K562 (cell line): ENCODE measurements around the gene LRRFIP2. TPM values are rescaled to one million over a fixed set of nuclear protein-coding genes. Genes with fewer than 3 reads are reported as not detected.

ENCODE experiments used
- ATAC-seq: fragments of 200-7000 bp; cut with Tn5 transposase; 3 replicates; pipeline ENCODE4 v1.9.1; 2020; ENCODE audit warnings: moderate library complexity
- BruUV-seq: library from RNA; stranded (reverse); fragments of 400-500 nt; replicated peaks from 2 replicates; lab custom pipeline; 2021; lab: Mats Ljungman, UMichigan
- CTCF ChIA-PET: fragments of 300-600 bp; formaldehyde crosslinking; extraction: SDS; loops from one replicate; lab custom pipeline; 2021; ENCODE audit warnings: low intra/inter-chr PET ratio; lab: Yijun Ruan, JAX
- POLR2A ChIA-PET: fragments of 300-600, 350-650 bp; sonication (Branson Sonifier 250); formaldehyde crosslinking; extraction: SDS; loops from one replicate; lab custom pipeline; 2021; ENCODE audit warnings: antibody characterized with exemption, inconsistent platforms; lab: Yijun Ruan, JAX
- DNase-seq, 4 experiments: peaks; one replicate each; pipeline versions ENCODE4 v3.0.0 to v3.0.0-alpha.2; 2011 to 2018; ENCODE audit warnings: low spot score in 3 of 4, mixed read lengths in 3 of 4; ENCODE audit errors: extremely low read depth in 1 of 4
- FAIRE-seq: peaks from 2 replicates; lab custom pipeline; 2011; peaks lifted over from hg19 to GRCh38; lab: Jason Lieb, UNC
- H2AFZ ChIP-seq: 2 replicates; pipeline ENCODE4 v1.6.0; 2011; ENCODE audit warnings: low read depth, low read length, control low read depth, inconsistent platforms
- H3K27ac ChIP-seq: fragments of 200-600 bp; 3 replicates; pipeline ENCODE4 v1.8.0; 2011; ENCODE audit warnings: low read depth, mild to moderate bottlenecking, control low read depth, inconsistent platforms, low read length, moderate library complexity, mixed read lengths; ENCODE audit errors: extremely low read depth
- H3K27me3 ChIP-seq, 2 experiments: fragments of 300-600 bp in 1 of 2; 2 replicates in 1 of 2; 3 replicates in 1 of 2; pipeline versions ENCODE4 v1.6.0 to v1.8.0; 2011; ENCODE audit warnings: inconsistent platforms in 2 of 2, low read length in 2 of 2, mild to moderate bottlenecking in 1 of 2, mixed read lengths in 1 of 2, moderate library complexity in 1 of 2; ENCODE audit not compliant: control insufficient read depth in 2 of 2, insufficient read depth in 2 of 2
- H3K36me3 ChIP-seq: fragments of 300-600 bp; 3 replicates; pipeline ENCODE4 v1.8.0; 2011; ENCODE audit warnings: mild to moderate bottlenecking, low read length, inconsistent platforms; ENCODE audit not compliant: control insufficient read depth, insufficient read depth
- H3K4me1 ChIP-seq, 2 experiments: fragments of 200-600 bp in 1 of 2; replicated peaks in 1 of 2; 2 replicates in 1 of 2; 3 replicates in 1 of 2; pipeline versions ENCODE4 v1.5.1 to v1.8.0; 2011; ENCODE audit warnings: inconsistent platforms in 2 of 2, low read length in 2 of 2, mild to moderate bottlenecking in 1 of 2, mixed read lengths in 1 of 2, moderate library complexity in 1 of 2; ENCODE audit not compliant: control insufficient read depth in 2 of 2, insufficient read depth in 2 of 2
- H3K4me2 ChIP-seq: 2 replicates; pipeline ENCODE4 v1.6.1; 2011; ENCODE audit warnings: low read length, control low read depth, inconsistent platforms, mixed read lengths; ENCODE audit not compliant: insufficient read depth
- H3K4me3 ChIP-seq: fragments of 200-600 bp; sonication (generic), shearing (Covaris generic); 2 replicates; pipeline ENCODE4 v1.5.1; 2016; ENCODE audit warnings: control low read depth, inconsistent platforms
- H3K79me2 ChIP-seq: fragments of 200-600 bp; 3 replicates; pipeline ENCODE4 v1.8.0; 2011; ENCODE audit warnings: low read length, inconsistent platforms; ENCODE audit not compliant: control insufficient read depth, insufficient read depth
- H3K9ac ChIP-seq, 2 experiments: 2 replicates each; pipeline versions ENCODE4 v1.6.0 to v1.6.1; 2011; ENCODE audit warnings: low read depth in 2 of 2, low read length in 2 of 2, control low read depth in 1 of 2, inconsistent platforms in 1 of 2, mild to moderate bottlenecking in 1 of 2, mixed read lengths in 1 of 2; ENCODE audit not compliant: insufficient read depth in 1 of 2
- H3K9me1 ChIP-seq: one replicate; pipeline ENCODE4 v1.6.0; 2011; ENCODE audit warnings: inconsistent platforms, mild to moderate bottlenecking, low read length, moderate library complexity; ENCODE audit not compliant: control insufficient read depth, insufficient read depth
- H3K9me3 ChIP-seq: replicated peaks from 2 replicates; pipeline ENCODE4 v1.5.1; 2011; ENCODE audit warnings: low read depth, low read length, inconsistent platforms; ENCODE audit not compliant: control insufficient read depth, insufficient read depth
- H4K20me1 ChIP-seq: replicated peaks from 2 replicates; pipeline ENCODE4 v1.6.1; 2011; ENCODE audit warnings: low read length, inconsistent platforms, mixed read lengths; ENCODE audit not compliant: control insufficient read depth, insufficient read depth
- ARID4B ChIP-seq: sonication (generic); formaldehyde crosslinking; IDR thresholded peaks from 2 replicates; pipeline ENCODE4 v1.8.0; 2022; ENCODE audit warnings: mild to moderate bottlenecking, missing genetic modification reagents
- PURB ChIP-seq: sonication (generic); formaldehyde crosslinking; IDR thresholded peaks from 2 replicates; pipeline ENCODE4 v1.9.0; 2021; ENCODE audit warnings: low read depth, mild to moderate bottlenecking, missing genetic modification reagents
- RUNX1 ChIP-seq: sonication (generic); IDR thresholded peaks from 2 replicates; pipeline ENCODE4 v1.6.1; 2016; ENCODE audit warnings: antibody characterized with exemption, low read depth
- TRIM24 ChIP-seq, 2 experiments: fragments of 450-650 bp; IDR thresholded peaks; 2 replicates each; pipeline ENCODE4 v1.6.1; 2016
- WGBS: fragments of 100-300 bp; shearing (Covaris generic); methylation state at CpG from one replicate; pipeline ENCODE4 v1.1.6; 2016; ENCODE audit warnings: low coverage, mixed read lengths; ENCODE audit not compliant: insufficient coverage; ENCODE audit errors: missing lambda C conversion rate; 5-methylcytosine and 5-hydroxymethylcytosine counted together
- in situ Hi-C: fragments of 300-500 bp; cut with MboI; formaldehyde crosslinking; loops from 4 replicates; pipeline ENCODE4 v1.15.0; 2018; ENCODE audit warnings: inconsistent platforms, mixed read lengths
- intact Hi-C: fragments of 100-400 bp; cut with micrococcal nuclease; formaldehyde crosslinking; loops from 2 replicates; pipeline ENCODE4 v1.14.2; 2022
- polyA plus RNA-seq, 8 experiments: library from polyadenylated mRNA; depleted of rRNA in 4 of 8; stranded (reverse) in 5 of 8; unstranded in 3 of 8; fragments of >200 nt; fragmentation: Nextera tagmentation in 2 of 8; fragmentation: Illumina TruSeq in 1 of 8; extraction: Ambion mirVana in 2 of 8; extraction: Trizol in 1 of 8; gene quantifications; 2 replicates each; pipeline versions ENCODE4 v1.2.1 to v1.2.3, GENCODE V29; 2011 to 2014; ENCODE audit warnings: inconsistent platforms in 1 of 8, missing spikeins in 1 of 8
- total RNA-seq, 7 experiments: library from RNA; depleted of rRNA in 6 of 7; stranded (reverse); fragments of >200 nt in 6 of 7; fragmentation: Illumina TruSeq in 2 of 7; extraction: Trizol in 2 of 7; gene quantifications; 2 replicates each; pipeline versions ENCODE4 v1.2.1 to v1.2.3, GENCODE V29; 2011 to 2021; ENCODE audit warnings: low replicate concordance in 1 of 7
- TF ChIP-seq, protein P1 (sequence below), 2 experiments: fragments of 450-650 bp in 1 of 2; sonication (generic) in 1 of 2; formaldehyde crosslinking; conservative IDR thresholded peaks; 2 replicates each; pipeline versions ENCODE4 v1.4.0 to v1.8.1; 2020 to 2022; ENCODE audit warnings: mild to moderate bottlenecking in 1 of 2, missing genetic modification reagents in 1 of 2
- TF ChIP-seq, protein P2 (sequence below): fragments of 250-450 bp; sonication (Bioruptor Pico); IDR thresholded peaks from 2 replicates; pipeline ENCODE4 v1.5.0; 2021; ENCODE audit warnings: mild to moderate bottlenecking, moderate library complexity
- TF ChIP-seq, protein P3 (sequence below): sonication (generic); formaldehyde crosslinking; IDR thresholded peaks from 2 replicates; pipeline ENCODE4 v1.8.0; 2022; ENCODE audit warnings: missing genetic modification reagents, mild to moderate bottlenecking, borderline replicate concordance

The LRRFIP2 gene
- total and polyA plus RNA-seq, 9 of the 15 experiments (the other 6 are each of a cell fraction or from before 2014, with no cell fraction given), result 9.9 to 53.9 (median 42.7) TPM

DNA sequence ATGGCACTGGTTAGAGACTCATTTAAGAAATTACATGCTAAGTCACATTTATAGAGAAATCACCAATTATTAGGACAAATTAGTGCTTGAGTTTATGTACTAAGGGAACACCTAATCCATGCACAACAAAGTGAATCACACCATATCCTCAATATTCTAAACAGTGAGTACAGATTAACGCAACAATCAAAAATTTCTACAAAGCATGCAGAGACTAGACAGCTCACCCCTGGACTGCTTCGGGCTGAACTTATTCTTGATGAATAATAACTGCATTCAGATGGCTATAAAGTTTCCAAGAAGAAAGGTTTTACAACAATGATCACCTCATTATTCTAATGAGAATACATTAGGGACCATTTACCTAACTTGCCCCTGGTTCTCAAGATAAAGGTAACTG, 66.5 kb downstream of the LRRFIP2 start:
- DNase-seq, result no peak
- H3K27ac ChIP-seq, result no peak overlapping the region
- H3K36me3 ChIP-seq, result no peaks in the 10 kb centered on the region
- H3K27me3 ChIP-seq, result no peaks in the 10 kb centered on the region
- H3K9me1 ChIP-seq, result no peaks in the 10 kb centered on the region
- H4K20me1 ChIP-seq, result no peaks in the 10 kb centered on the region
- FAIRE-seq, result no peak
- in situ Hi-C loops, result no loop called here
- H3K4me1 ChIP-seq, result no peaks in the 10 kb centered on the region
- no peak overlapping the region for H3K4me2 ChIP-seq
- CTCF ChIA-PET, result no interaction called here
- H2AFZ ChIP-seq, result no peak overlapping the region
- no peak overlapping the region for H3K9ac ChIP-seq
- POLR2A ChIA-PET, result interaction anchor here (1.3 kb wide), 1 partner anchor 12 kb away, joined by 4 read pairs; no protein-coding TSS in a partner anchor
- WGBS, result 91% methylated on average over 2 of the region's 2 CpGs
- TF ChIP-seq, protein P1, sequence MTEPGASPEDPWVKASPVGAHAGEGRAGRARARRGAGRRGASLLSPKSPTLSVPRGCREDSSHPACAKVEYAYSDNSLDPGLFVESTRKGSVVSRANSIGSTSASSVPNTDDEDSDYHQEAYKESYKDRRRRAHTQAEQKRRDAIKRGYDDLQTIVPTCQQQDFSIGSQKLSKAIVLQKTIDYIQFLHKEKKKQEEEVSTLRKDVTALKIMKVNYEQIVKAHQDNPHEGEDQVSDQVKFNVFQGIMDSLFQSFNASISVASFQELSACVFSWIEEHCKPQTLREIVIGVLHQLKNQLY (CRISPR knock-in tag; conservative IDR thresholded peaks at IDR 0.05), result no peak
- TF ChIP-seq ARID4B (CRISPR knock-in tag) (no peak), TRIM24 (IDR thresholded peaks at IDR 0.05) (no peak), RUNX1 (no peak), PURB (CRISPR knock-in tag) (no peak)
- TF ChIP-seq, protein P2, sequence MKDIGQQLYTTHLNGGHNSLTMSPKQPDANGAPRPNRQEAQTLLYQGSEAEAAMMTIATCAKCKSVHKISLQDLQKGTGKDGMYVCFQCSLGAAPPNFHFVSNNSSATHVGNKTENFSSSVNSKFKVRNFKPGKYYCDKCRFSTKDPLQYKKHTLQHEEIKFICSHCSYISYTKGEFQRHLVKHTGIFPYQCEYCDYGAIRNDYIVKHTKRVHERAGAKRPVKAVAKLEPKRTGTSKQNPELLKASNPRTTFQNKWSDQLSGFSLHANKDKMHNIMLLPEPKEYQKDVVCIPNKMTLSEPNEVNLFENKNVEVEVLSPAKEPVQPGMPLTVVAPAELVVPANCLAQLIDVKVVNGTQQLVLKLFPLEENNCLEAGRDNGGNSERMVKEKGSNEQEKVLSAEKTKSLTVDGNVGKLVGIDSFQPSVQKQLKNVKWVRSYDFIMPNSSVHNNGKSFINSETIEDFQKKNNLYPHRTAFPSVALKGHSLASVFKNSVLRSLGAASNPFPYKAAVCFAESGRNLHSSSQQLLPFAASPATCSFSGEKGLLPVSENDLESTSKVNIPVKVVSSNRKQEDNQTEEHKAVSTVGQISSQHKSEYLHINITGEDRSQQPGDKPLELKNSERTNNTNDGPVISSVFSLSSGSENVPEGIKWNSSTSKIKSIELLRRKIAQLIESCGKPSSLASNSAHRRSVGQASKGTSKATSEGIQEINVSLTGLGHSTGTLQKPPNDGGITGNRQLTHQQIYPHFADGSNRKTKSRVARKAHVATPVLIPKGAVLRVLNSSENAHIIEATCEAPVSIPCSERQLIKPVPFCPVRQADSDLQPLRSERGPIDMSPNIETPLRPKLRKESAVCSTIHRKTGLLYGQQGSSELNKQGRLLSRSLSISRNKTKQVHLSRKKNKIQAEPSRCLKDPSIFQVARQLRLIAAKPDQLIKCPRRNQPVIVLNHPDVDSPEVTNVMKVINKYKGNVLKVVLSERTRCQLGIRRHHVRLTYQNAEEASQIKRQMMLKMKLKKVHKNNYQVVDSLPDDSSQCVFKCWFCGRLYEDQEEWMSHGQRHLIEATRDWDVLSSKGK, result no peak
- TF ChIP-seq, protein P3, sequence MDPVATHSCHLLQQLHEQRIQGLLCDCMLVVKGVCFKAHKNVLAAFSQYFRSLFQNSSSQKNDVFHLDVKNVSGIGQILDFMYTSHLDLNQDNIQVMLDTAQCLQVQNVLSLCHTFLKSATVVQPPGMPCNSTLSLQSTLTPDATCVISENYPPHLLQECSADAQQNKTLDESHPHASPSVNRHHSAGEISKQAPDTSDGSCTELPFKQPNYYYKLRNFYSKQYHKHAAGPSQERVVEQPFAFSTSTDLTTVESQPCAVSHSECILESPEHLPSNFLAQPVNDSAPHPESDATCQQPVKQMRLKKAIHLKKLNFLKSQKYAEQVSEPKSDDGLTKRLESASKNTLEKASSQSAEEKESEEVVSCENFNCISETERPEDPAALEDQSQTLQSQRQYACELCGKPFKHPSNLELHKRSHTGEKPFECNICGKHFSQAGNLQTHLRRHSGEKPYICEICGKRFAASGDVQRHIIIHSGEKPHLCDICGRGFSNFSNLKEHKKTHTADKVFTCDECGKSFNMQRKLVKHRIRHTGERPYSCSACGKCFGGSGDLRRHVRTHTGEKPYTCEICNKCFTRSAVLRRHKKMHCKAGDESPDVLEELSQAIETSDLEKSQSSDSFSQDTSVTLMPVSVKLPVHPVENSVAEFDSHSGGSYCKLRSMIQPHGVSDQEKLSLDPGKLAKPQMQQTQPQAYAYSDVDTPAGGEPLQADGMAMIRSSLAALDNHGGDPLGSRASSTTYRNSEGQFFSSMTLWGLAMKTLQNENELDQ (CRISPR knock-in tag), result no peak
- TF ChIP-seq, all 486 proteins: peak for 0
- ATAC-seq, result no peak
- no peaks in the 10 kb centered on the region for H3K79me2 ChIP-seq
- H3K9me3 ChIP-seq, result no peaks in the 10 kb centered on the region
- no TSS peak for BruUV-seq
- intact Hi-C loops, result no loop called here
- H3K4me3 ChIP-seq, result no peak overlapping the region
